Activated naive CD8-positive, alpha-beta T cell (primary cell): Measurements from ENCODE around the gene PPFIBP2.
A peak's percentile ranks its signal among the peaks of the same experiment; 100 is the strongest.

Experiments used
- H3K27ac Mint-ChIP-seq: one replicate; pipeline ENCODE4 v1.8.0; 2021; ENCODE audit warnings: mixed read lengths
- H3K27me3 Mint-ChIP-seq: one replicate; pipeline ENCODE4 v1.8.0; 2021; ENCODE audit warnings: mixed read lengths
- H3K36me3 Mint-ChIP-seq: one replicate; pipeline ENCODE4 v1.8.0; 2021; ENCODE audit warnings: mixed read lengths
- H3K4me1 Mint-ChIP-seq: one replicate; pipeline ENCODE4 v1.8.0; 2021; ENCODE audit warnings: low read depth, mixed read lengths
- H3K4me3 Mint-ChIP-seq: one replicate; pipeline ENCODE4 v1.8.0; 2021; ENCODE audit warnings: mild to moderate bottlenecking, mixed read lengths
- H3K9me3 Mint-ChIP-seq: one replicate; pipeline ENCODE4 v1.8.0; 2021; ENCODE audit warnings: low read depth, mixed read lengths

Gene PPFIBP2

GRCh38 chr11:7527029-7527428 is 13.2 kb downstream of the PPFIBP2 start:
- no peaks in the 10 kb centered on the region for H3K27me3 Mint-ChIP-seq
- H3K9me3 Mint-ChIP-seq: no peaks in the 10 kb centered on the region
- peak overlapping the region; percentile 49 for H3K4me3 Mint-ChIP-seq
- H3K4me1 Mint-ChIP-seq: peaks cover 89% of the 10 kb centered on the region
- peaks cover 9% of the 10 kb centered on the region for H3K36me3 Mint-ChIP-seq
- peak overlapping the region; percentile 64 for H3K27ac Mint-ChIP-seq

DNA sequence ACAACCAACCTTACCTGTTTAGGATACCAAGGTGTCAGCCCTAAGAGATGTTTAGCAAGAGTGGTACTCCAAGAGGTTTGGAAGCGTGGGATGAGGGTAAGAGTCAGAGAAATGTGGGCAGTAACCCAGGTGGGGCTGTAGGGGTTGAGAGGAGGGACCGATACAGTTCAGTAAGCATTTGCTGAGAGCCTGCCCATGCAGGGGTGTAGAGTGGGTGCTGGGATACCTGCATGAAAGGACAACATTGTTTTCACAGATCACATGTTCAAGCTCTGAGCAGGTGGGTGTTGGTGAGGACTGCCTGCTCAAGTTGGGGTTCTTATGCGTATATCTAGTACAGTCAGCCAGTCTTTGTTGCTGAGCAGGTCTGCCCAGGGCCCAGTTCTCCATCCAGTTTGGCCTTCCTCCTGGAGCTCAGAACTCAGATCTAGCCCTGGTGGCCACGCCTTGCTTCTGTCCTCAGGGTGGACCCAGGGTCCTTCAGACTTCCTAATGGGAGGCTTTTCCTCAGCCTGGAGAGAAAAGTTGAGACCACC is 14.8 kb downstream of the PPFIBP2 start:
- peak overlapping the region; percentile 79 for H3K27ac Mint-ChIP-seq
- H3K36me3 Mint-ChIP-seq: peaks cover 10% of the 10 kb centered on the region
- H3K27me3 Mint-ChIP-seq: no peaks in the 10 kb centered on the region
- H3K4me1 Mint-ChIP-seq: peaks cover 84% of the 10 kb centered on the region
- H3K4me3 Mint-ChIP-seq: peak overlapping the region; percentile 14
- H3K9me3 Mint-ChIP-seq: no peaks in the 10 kb centered on the region

DNA sequence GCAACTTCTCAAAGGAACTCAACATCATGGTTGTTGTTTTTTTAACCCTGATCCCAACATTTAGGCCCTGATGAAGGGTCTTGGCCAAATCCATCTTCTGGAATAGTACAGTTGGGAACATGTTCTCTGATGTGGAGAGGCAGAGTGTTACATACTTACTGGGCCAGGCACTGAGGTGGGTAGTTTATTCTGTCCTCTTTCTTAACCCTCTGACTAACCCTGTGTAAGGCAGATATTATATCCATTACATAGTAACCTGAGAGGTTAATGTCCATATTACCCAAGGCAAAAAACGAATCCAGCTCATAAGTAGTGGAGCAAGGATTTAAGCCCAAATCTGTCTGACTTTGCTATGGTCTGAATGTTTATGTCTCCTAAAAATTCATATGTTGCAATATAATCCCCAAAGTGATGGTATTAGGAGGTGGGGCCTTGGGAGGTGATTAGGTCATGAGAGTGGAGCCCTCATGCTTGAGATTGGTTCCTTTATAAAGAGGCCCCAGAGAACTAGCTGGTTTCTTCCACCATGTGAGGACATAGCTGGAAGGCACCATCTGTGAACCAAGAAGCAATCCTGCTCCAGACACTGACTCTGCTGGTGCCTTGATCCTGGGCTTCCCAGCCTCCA is 16.3 kb downstream of the PPFIBP2 start:
- peak overlapping the region; percentile 34 for H3K27ac Mint-ChIP-seq
- peaks cover 5% of the 10 kb centered on the region for H3K36me3 Mint-ChIP-seq
- H3K27me3 Mint-ChIP-seq: no peaks in the 10 kb centered on the region
- peaks cover 82% of the 10 kb centered on the region for H3K4me1 Mint-ChIP-seq
- H3K9me3 Mint-ChIP-seq: no peaks in the 10 kb centered on the region
- no peak overlapping the region for H3K4me3 Mint-ChIP-seq

GRCh38 chr11:7531011-7531410 is 17.2 kb downstream of the PPFIBP2 start:
- H3K27me3 Mint-ChIP-seq: no peaks in the 10 kb centered on the region
- peaks cover 83% of the 10 kb centered on the region for H3K4me1 Mint-ChIP-seq
- peaks cover 5% of the 10 kb centered on the region for H3K36me3 Mint-ChIP-seq
- H3K27ac Mint-ChIP-seq: peak overlapping the region; percentile 66
- H3K4me3 Mint-ChIP-seq: no peak overlapping the region
- H3K9me3 Mint-ChIP-seq: no peaks in the 10 kb centered on the region

- no peak overlapping the region for H3K4me3 Mint-ChIP-seq
- peaks cover 5% of the 10 kb centered on the region for H3K36me3 Mint-ChIP-seq
- H3K9me3 Mint-ChIP-seq: no peaks in the 10 kb centered on the region
- H3K27ac Mint-ChIP-seq: no peak overlapping the region
- H3K4me1 Mint-ChIP-seq: peaks cover 82% of the 10 kb centered on the region
- H3K27me3 Mint-ChIP-seq: no peaks in the 10 kb centered on the region
These were observed 18.8 kb downstream of the PPFIBP2 start for GRCh38 chr11:7532405-7533145.

DNA sequence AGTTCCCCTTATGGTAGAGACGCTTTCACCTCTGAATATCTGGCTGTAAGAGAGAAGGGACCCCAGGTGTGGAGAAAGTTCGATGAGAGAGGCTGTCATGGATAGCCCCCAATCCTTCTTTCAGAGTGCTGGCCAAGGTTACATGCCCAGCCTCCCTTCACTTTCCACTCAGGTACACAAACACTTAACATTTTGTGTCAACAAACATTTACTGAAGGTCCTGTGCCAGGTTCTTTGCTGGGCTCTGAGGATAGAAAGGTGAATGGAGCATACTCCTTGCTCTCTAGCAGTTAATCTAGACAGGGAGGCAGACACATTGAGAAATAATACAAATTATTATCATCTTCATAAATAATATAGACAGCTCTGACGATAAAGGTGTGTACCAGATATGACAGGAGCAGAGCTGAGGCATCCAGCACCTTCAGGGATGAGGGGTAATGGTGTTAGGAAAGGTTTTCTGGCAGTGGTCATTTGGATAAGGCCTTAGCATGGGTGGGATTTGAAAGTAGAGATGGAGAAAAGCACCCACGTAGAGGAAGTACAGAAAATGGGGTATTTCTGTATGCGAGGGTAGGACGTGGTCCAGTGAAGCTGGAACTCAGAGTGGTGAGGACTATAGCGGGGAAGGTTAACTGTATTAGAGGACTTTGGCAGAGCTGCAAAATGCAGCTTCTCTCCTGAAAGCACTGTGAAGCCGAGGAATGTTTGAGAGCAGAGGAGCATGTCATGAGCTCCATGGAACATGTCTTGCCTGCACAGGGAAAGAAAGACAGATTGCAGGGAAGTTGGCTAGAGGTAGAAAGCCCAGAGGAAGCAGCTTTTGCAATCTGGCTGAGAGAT is 19.6 kb downstream of the PPFIBP2 start:
- Mint-ChIP-seq H3K27ac (no peak overlapping the region), H3K36me3 (peaks cover 5% of the 10 kb centered on the region), H3K9me3 (no peaks in the 10 kb centered on the region), H3K4me3 (no peak overlapping the region), H3K4me1 (peaks cover 82% of the 10 kb centered on the region), H3K27me3 (no peaks in the 10 kb centered on the region)

DNA sequence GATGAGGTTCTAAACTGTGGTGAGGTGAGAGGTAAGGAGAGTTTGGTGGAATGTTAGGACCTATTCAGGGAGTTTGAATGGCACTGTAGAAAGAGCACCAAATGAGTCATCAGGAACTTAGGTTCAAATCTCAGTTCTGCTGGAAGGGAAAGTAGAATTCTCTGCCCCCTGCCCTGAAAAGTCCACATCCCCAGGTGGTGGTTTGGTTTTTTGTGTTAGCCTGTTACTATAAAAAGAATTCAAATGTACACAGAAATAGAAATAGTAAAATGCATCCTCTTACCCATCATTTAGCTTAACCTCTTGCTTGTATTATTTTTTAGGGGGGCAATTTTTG is 20.2 kb downstream of the PPFIBP2 start:
- peaks cover 5% of the 10 kb centered on the region for H3K36me3 Mint-ChIP-seq
- no peak overlapping the region for H3K27ac Mint-ChIP-seq
- H3K4me1 Mint-ChIP-seq: peaks cover 82% of the 10 kb centered on the region
- H3K4me3 Mint-ChIP-seq: no peak overlapping the region
- H3K9me3 Mint-ChIP-seq: no peaks in the 10 kb centered on the region
- H3K27me3 Mint-ChIP-seq: no peaks in the 10 kb centered on the region

DNA sequence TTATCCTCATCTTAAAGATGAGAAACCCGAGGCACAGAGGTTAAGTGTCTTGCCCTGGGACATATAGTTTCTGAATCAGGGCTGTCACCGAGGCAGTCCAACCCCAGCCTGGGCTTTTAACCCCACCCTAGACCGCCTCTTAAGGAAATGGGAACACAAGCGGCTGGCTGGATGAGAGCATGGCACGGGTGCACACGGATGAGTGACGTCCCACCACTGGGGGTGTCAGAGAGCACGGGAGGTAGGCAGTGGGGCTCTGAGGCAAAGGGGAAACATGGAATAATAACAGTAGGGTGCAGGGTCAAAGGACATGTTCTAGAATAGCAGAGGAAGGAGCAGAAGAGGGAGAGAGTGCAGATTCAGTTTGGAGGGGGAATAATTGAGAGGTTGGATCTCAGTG is 22.3 kb downstream of the PPFIBP2 start:
- Mint-ChIP-seq H3K4me3 (no peak overlapping the region), H3K4me1 (peaks cover 73% of the 10 kb centered on the region), H3K9me3 (no peaks in the 10 kb centered on the region), H3K27ac (peak overlapping the region; percentile 31), H3K27me3 (no peaks in the 10 kb centered on the region), H3K36me3 (peaks cover 5% of the 10 kb centered on the region)

DNA sequence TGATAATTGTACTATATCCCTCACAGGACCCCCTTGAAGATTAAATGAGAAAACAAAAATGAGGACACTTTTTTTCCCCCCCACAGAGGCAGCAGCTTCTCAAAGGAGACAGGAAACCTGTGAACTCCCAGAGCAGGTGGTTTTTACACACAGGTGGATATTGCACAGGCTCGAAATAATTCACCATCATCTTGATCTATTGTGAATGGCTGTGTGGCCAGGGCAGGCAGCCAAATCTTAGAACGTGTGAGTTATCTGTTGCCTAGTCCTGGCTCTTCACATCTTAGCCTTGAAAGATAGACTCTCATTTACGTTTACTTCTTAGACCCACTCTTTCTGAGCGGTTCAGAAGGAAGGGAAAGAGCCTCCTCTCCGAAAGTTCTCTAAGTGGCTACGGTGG is 23.5 kb downstream of the PPFIBP2 start:
- Mint-ChIP-seq H3K36me3 (peaks cover 2% of the 10 kb centered on the region), H3K4me1 (peaks cover 71% of the 10 kb centered on the region), H3K27ac (peak overlapping the region; percentile 24), H3K9me3 (no peaks in the 10 kb centered on the region), H3K4me3 (peak overlapping the region; percentile 4), H3K27me3 (no peaks in the 10 kb centered on the region)

DNA sequence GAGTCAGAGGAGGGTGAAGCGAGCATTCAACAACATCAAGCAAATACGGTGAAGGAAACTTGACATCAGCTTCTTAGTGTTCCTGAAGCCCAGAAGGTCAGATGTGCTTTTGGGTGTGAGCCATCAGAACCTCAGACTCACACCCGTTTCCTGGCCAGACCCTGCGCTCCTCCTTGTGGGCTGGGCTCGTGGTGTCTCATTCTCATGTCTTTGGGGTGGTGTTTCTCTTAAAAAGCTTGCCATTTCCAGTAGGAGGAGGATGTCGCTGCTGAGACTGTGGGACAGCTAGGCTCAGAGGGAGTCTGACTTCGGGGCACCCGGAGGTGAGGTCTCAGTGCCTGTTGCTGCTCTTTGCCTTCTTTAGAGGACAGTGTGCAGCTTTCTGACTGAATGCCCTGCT is 24.2 kb downstream of the PPFIBP2 start:
- no peaks in the 10 kb centered on the region for H3K9me3 Mint-ChIP-seq
- peak overlapping the region; percentile 51 for H3K4me3 Mint-ChIP-seq
- no peaks in the 10 kb centered on the region for H3K27me3 Mint-ChIP-seq
- peak overlapping the region; percentile 47 for H3K27ac Mint-ChIP-seq
- H3K4me1 Mint-ChIP-seq: peaks cover 77% of the 10 kb centered on the region
- H3K36me3 Mint-ChIP-seq: peaks cover 2% of the 10 kb centered on the region

GRCh38 chr11:7538466-7539454 is 25.0 kb downstream of the PPFIBP2 start:
- H3K4me3 Mint-ChIP-seq: peak overlapping the region; percentile 51
- no peaks in the 10 kb centered on the region for H3K27me3 Mint-ChIP-seq
- no peaks in the 10 kb centered on the region for H3K9me3 Mint-ChIP-seq
- H3K4me1 Mint-ChIP-seq: peaks cover 80% of the 10 kb centered on the region
- peaks cover 2% of the 10 kb centered on the region for H3K36me3 Mint-ChIP-seq
- peak overlapping the region; percentile 18 for H3K27ac Mint-ChIP-seq

DNA sequence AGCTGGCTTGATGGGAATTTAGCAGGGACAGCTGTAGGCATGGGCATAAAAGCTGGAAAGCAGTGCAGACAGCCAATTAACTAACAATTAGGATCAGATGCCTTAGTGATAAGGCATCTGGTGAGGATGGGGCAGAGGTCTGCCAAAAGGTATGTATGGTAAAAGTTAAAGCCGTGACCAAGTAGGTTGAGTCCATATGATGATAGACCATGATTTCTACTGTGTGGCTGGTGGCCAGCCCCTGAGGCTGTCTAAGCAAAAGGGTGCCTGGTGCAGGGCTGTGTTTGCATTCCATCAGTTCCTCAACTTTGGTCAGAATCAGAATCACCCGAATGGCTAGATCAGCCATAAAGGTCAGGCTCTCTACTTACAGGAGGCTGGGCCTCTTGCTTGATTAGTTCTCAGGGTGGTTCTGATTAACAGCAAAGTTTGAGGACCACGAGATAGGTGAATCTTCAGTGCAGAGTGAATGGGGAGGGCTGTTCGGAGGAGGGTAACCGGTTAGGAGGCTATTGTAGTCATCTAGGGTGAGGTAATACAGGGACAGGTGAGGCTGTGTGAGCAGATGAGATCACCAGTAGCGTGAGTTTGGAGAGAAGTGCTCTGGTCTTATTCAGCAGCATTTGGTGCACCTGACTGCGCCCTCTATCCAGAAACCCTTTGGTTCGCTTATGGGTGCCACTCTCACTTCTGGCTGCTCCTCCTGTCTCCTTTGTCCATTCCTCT is 27.2 kb downstream of the PPFIBP2 start:
- H3K4me3 Mint-ChIP-seq: no peak overlapping the region
- no peak overlapping the region for H3K27ac Mint-ChIP-seq
- H3K4me1 Mint-ChIP-seq: peaks cover 64% of the 10 kb centered on the region
- H3K9me3 Mint-ChIP-seq: no peaks in the 10 kb centered on the region
- no peaks in the 10 kb centered on the region for H3K27me3 Mint-ChIP-seq
- peaks cover 2% of the 10 kb centered on the region for H3K36me3 Mint-ChIP-seq

GRCh38 chr11:7543302-7543701 is 29.5 kb downstream of the PPFIBP2 start:
- H3K4me3 Mint-ChIP-seq: no peak overlapping the region
- H3K9me3 Mint-ChIP-seq: no peaks in the 10 kb centered on the region
- peaks cover 49% of the 10 kb centered on the region for H3K4me1 Mint-ChIP-seq
- H3K36me3 Mint-ChIP-seq: peaks cover 2% of the 10 kb centered on the region
- H3K27me3 Mint-ChIP-seq: no peaks in the 10 kb centered on the region
- H3K27ac Mint-ChIP-seq: no peak overlapping the region

DNA sequence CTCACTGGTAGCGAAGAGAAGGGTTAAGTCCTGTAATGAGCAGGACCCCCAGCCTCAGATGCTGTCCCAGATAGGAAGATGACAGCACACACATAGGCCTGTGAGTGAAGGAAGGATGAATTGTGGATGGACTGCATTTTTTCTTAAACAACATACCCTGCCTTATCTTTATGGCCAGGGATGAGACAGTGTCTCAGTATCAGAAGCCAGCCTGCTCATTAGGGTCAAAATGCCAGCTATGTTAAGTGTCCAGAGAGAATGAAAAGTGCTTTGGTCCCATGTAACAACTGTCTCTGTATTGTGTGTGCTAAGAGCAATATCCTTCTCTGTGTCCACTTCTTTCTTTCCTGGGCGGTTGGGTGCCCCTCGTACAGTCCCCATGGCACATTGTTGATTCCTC is 30.2 kb downstream of the PPFIBP2 start:
- no peaks in the 10 kb centered on the region for H3K9me3 Mint-ChIP-seq

More for the DNA sequence above, 30.2 kb downstream of the PPFIBP2 start:
- Mint-ChIP-seq H3K4me3 (no peak overlapping the region), H3K4me1 (peaks cover 49% of the 10 kb centered on the region), H3K27ac (no peak overlapping the region), H3K36me3 (peaks cover 2% of the 10 kb centered on the region), H3K27me3 (no peaks in the 10 kb centered on the region)
